GM19193 (cell line): ENCODE measurements around the gene TRAPPC1.

ENCODE experiments used
- POLR2A ChIP-seq: IDR thresholded peaks from 4 replicates; pipeline ENCODE4 v1.6.1; 2011; ENCODE audit not compliant: insufficient read depth, insufficient read length; ENCODE audit errors: extremely low read depth

TRAPPC1 gene

GRCh38 chr17:7893187-7893880 is 38.4 kb downstream of the TRAPPC1 start:
- no peak for TF ChIP-seq POLR2A

- TF ChIP-seq POLR2A = no peak
Observed at GRCh38 chr17:7889166-7889955, 42.4 kb downstream of the TRAPPC1 start.

GRCh38 chr17:7888184-7888920 is 43.4 kb downstream of the TRAPPC1 start, which contains the start of gene CHD3:
Gene CHD3, plus strand, starts transcription at chr17:7888789. Its CDS starts 212 bp downstream, at chr17:7889001.
- no peak for TF ChIP-seq POLR2A

GRCh38 chr17:7887482-7888183 is 44.1 kb downstream of the TRAPPC1 start:
- TF ChIP-seq POLR2A = no peak

- no peak for TF ChIP-seq POLR2A
Observed at GRCh38 chr17:7887038-7887481, 44.7 kb downstream of the TRAPPC1 start.

- no peak for TF ChIP-seq POLR2A
Observed at GRCh38 chr17:7886227-7887037, 45.3 kb downstream of the TRAPPC1 start.

- TF ChIP-seq POLR2A = peak; percentile 66
Observed at GRCh38 chr17:7885367-7886226, 46.1 kb downstream of the TRAPPC1 start.

GRCh38 chr17:7884581-7885366 is 47.0 kb downstream of the TRAPPC1 start:
- no peak for TF ChIP-seq POLR2A

GRCh38 chr17:7883781-7884386 is 47.9 kb downstream of the TRAPPC1 start:
- no peak for TF ChIP-seq POLR2A

- TF ChIP-seq POLR2A = no peak
Observed at GRCh38 chr17:7882629-7883028, 49.1 kb downstream of the TRAPPC1 start.

- no peak for TF ChIP-seq POLR2A
Observed at GRCh38 chr17:7882068-7882467, 49.7 kb downstream of the TRAPPC1 start.

- TF ChIP-seq POLR2A = no peak
Observed at GRCh38 chr17:7881276-7882054, 50.3 kb downstream of the TRAPPC1 start.
